H9 (cell line): ENCODE measurements around the gene OPHN1. TPM values are rescaled to one million over a fixed set of nuclear protein-coding genes. Genes with fewer than 3 reads are reported as not detected.

Experiments
- DNase-seq: peaks from one replicate; pipeline ENCODE4 v3.0.0-alpha.2; 2017
- H2AFZ ChIP-seq: one replicate; pipeline ENCODE4 v1.6.1; 2013; ENCODE audit warnings: mild to moderate bottlenecking, low read length, control low read depth, moderate library complexity
- H2AK5ac ChIP-seq: 2 replicates; pipeline ENCODE4 v1.6.1; 2013; ENCODE audit warnings: low read length, control low read depth, mixed read lengths; ENCODE audit not compliant: insufficient read length
- H2BK120ac ChIP-seq: one replicate; pipeline ENCODE4 v1.6.1; 2013; ENCODE audit warnings: low read depth, mild to moderate bottlenecking, low read length, control low read depth, inconsistent platforms; ENCODE audit not compliant: poor library complexity, severe bottlenecking
- H2BK12ac ChIP-seq: 2 replicates; pipeline ENCODE4 v1.6.1; 2013; ENCODE audit warnings: low read length, control low read depth, mixed read lengths, low read depth; ENCODE audit not compliant: insufficient read length
- H2BK15ac ChIP-seq: 2 replicates; pipeline ENCODE4 v1.6.1; 2013; ENCODE audit warnings: low read depth, low read length, control low read depth
- H2BK20ac ChIP-seq: one replicate; pipeline ENCODE4 v1.6.1; 2013; ENCODE audit warnings: low read depth, mild to moderate bottlenecking, low read length, control low read depth, inconsistent platforms; ENCODE audit not compliant: poor library complexity, severe bottlenecking
- H2BK5ac ChIP-seq: 2 replicates; pipeline ENCODE4 v1.6.1; 2013; ENCODE audit warnings: low read length, control low read depth, mixed read lengths; ENCODE audit not compliant: insufficient read length
- H3K14ac ChIP-seq: 2 replicates; pipeline ENCODE4 v1.6.1; 2013; ENCODE audit warnings: low read length, control low read depth; ENCODE audit not compliant: insufficient read depth
- H3K18ac ChIP-seq: 2 replicates; pipeline ENCODE4 v1.6.1; 2013; ENCODE audit warnings: low read depth, mild to moderate bottlenecking, mixed read lengths, low read length, control low read depth; ENCODE audit not compliant: insufficient read length
- H3K23ac ChIP-seq: 2 replicates; pipeline ENCODE4 v1.6.1; 2013; ENCODE audit warnings: low read length, control low read depth, mixed read lengths, low read depth; ENCODE audit not compliant: insufficient read length
- H3K23me2 ChIP-seq: 2 replicates; pipeline ENCODE4 v1.6.1; 2013; ENCODE audit warnings: low read depth, mild to moderate bottlenecking, mixed read lengths, low read length, control low read depth; ENCODE audit not compliant: insufficient read length, poor library complexity, severe bottlenecking
- H3K27ac ChIP-seq: 2 replicates; pipeline ENCODE4 v1.5.1; 2013; ENCODE audit warnings: low read length, control low read depth, mixed read lengths, low read depth; ENCODE audit not compliant: insufficient read length
- H3K27me3 ChIP-seq: 2 replicates; pipeline ENCODE4 v1.6.1; 2013; ENCODE audit warnings: low read length, control low read depth, inconsistent platforms; ENCODE audit not compliant: insufficient read depth
- H3K4ac ChIP-seq: 2 replicates; pipeline ENCODE4 v1.6.1; 2013; ENCODE audit warnings: low read depth, mild to moderate bottlenecking, control low read depth, inconsistent platforms, low read length, moderate library complexity
- H3K4me1 ChIP-seq: 2 replicates; pipeline ENCODE4 v1.6.1; 2013; ENCODE audit warnings: low read length, control low read depth, inconsistent platforms; ENCODE audit not compliant: insufficient read depth
- H3K4me2 ChIP-seq: 2 replicates; pipeline ENCODE4 v1.6.1; 2013; ENCODE audit warnings: low read length, control low read depth, mixed read lengths; ENCODE audit not compliant: insufficient read length, insufficient read depth
- H3K56ac ChIP-seq: 2 replicates; pipeline ENCODE4 v1.6.1; 2013; ENCODE audit warnings: low read depth, mild to moderate bottlenecking, mixed read lengths, low read length, control low read depth; ENCODE audit not compliant: insufficient read length
- H3K79me1 ChIP-seq: 2 replicates; pipeline ENCODE4 v1.6.1; 2013; ENCODE audit warnings: low read depth, mild to moderate bottlenecking, moderate library complexity, low read length, control low read depth, inconsistent platforms; ENCODE audit not compliant: insufficient read depth, poor library complexity, severe bottlenecking
- H3K79me2 ChIP-seq: 2 replicates; pipeline ENCODE4 v1.6.1; 2013; ENCODE audit warnings: low read length, control low read depth, inconsistent platforms; ENCODE audit not compliant: insufficient read depth
- H3K9ac ChIP-seq: 2 replicates; pipeline ENCODE4 v1.6.1; 2013; ENCODE audit warnings: low read length, control low read depth, mixed read lengths; ENCODE audit not compliant: insufficient read length; ENCODE audit errors: extremely low read depth
- H3K9me3 ChIP-seq: one replicate; pipeline ENCODE4 v1.6.1; 2013; ENCODE audit warnings: low read depth, low read length, inconsistent platforms; ENCODE audit not compliant: control insufficient read depth
- H3T11ph ChIP-seq: one replicate; pipeline ENCODE4 v1.6.1; 2013; ENCODE audit warnings: mild to moderate bottlenecking, low read length, control low read depth, inconsistent platforms
- H4K20me1 ChIP-seq: one replicate; pipeline ENCODE4 v1.6.1; 2013; ENCODE audit not compliant: control insufficient read depth, insufficient read length, insufficient read depth
- H4K5ac ChIP-seq: 2 replicates; pipeline ENCODE4 v1.6.1; 2013; ENCODE audit warnings: low read depth, mild to moderate bottlenecking, mixed read lengths, low read length, control low read depth; ENCODE audit not compliant: insufficient read length
- H4K8ac ChIP-seq: replicated peaks from 2 replicates; pipeline ENCODE4 v1.6.1; 2013; ENCODE audit warnings: low read length, control low read depth, mixed read lengths, low read depth; ENCODE audit not compliant: insufficient read length
- H4K91ac ChIP-seq: 2 replicates; pipeline ENCODE4 v1.6.1; 2013; ENCODE audit warnings: low read depth, mild to moderate bottlenecking, moderate library complexity, mixed read lengths, low read length, control low read depth; ENCODE audit not compliant: insufficient read length
- H3K27ac Mint-ChIP-seq, 3 experiments: 2 replicates in 2 of 3; 3 replicates in 1 of 3; pipeline ENCODE4 v1.8.0; 2020 to 2021; ENCODE audit warnings: mixed read lengths in 3 of 3, mild to moderate bottlenecking in 1 of 3, moderate library complexity in 1 of 3
- H3K27me3 Mint-ChIP-seq: 2 replicates; pipeline ENCODE4 v1.8.0; 2021; ENCODE audit warnings: low read depth, mild to moderate bottlenecking, moderate library complexity, mixed read lengths
- H3K36me3 Mint-ChIP-seq, 3 experiments: 2 replicates in 2 of 3; 3 replicates in 1 of 3; pipeline ENCODE4 v1.8.0; 2020 to 2021; ENCODE audit warnings: low read depth in 3 of 3, mixed read lengths in 3 of 3; ENCODE audit not compliant: insufficient read depth in 1 of 3
- H3K4me1 Mint-ChIP-seq, 2 experiments: 2 replicates each; pipeline ENCODE4 v1.8.0; 2020; ENCODE audit warnings: mixed read lengths in 2 of 2
- H3K4me3 Mint-ChIP-seq, 2 experiments: 2 replicates in 1 of 2; 3 replicates in 1 of 2; pipeline ENCODE4 v1.8.0; 2020 to 2021; ENCODE audit warnings: mild to moderate bottlenecking in 2 of 2, mixed read lengths in 2 of 2, moderate library complexity in 1 of 2
- H3K9me3 Mint-ChIP-seq, 2 experiments: 2 replicates in 1 of 2; 3 replicates in 1 of 2; pipeline ENCODE4 v1.8.0; 2020; ENCODE audit warnings: mild to moderate bottlenecking in 2 of 2, mixed read lengths in 2 of 2, moderate library complexity in 1 of 2
- CTCF ChIP-seq: fragments of 200-600 bp; sonication (generic); conservative IDR thresholded peaks from 3 replicates; pipeline ENCODE4 v1.8.0; 2021; ENCODE audit warnings: antibody characterized with exemption, mild to moderate bottlenecking
- WGBS: extraction: QIAGEN DNeasy Blood & Tissue Kit; methylation state at CpG from one replicate; pipeline ENCODE4 v1.1.7; 2013; ENCODE audit warnings: missing lambda C conversion rate, low lambda C conversion rate, mixed read lengths; ENCODE audit not compliant: insufficient read length; ENCODE audit errors: extremely low coverage; 5-methylcytosine and 5-hydroxymethylcytosine counted together
- total RNA-seq: library from RNA; stranded (reverse); gene quantifications from 2 replicates; pipeline ENCODE4 v1.2.1, GENCODE V29; 2021

Gene OPHN1
- total RNA-seq, 1 experiment from 2014 or later: 1.5 TPM

GRCh38 chrX:68365341-68365740 lies 68.0 kb downstream of the OPHN1 start:
- no peak for DNase-seq
- no peak overlapping the region for H3K56ac ChIP-seq
- H3K79me2 ChIP-seq: no peaks in the 10 kb centered on the region
- Mint-ChIP-seq H3K4me3 (no peak overlapping the region), H3K36me3 (no peaks in the 10 kb centered on the region; a peak in 2 of 7 replicates), H3K4me1 (no peaks in the 10 kb centered on the region), H3K27ac (no peak overlapping the region), H3K9me3 (peaks cover 70 to 73% of the 10 kb centered on the region in 2 experiments), H3K27me3 (no peaks in the 10 kb centered on the region)
- H3K9me3 ChIP-seq: peaks cover 39% of the 10 kb centered on the region
- no peak overlapping the region for H3K14ac ChIP-seq
- no peak overlapping the region for H2BK120ac ChIP-seq
- no peak overlapping the region for H3K9ac ChIP-seq
- no peak overlapping the region for H2BK20ac ChIP-seq
- no peak overlapping the region for H3K4me2 ChIP-seq
- H4K20me1 ChIP-seq: no peaks in the 10 kb centered on the region
- no peak overlapping the region for H4K91ac ChIP-seq
- H3K79me1 ChIP-seq: no peaks in the 10 kb centered on the region
- H2AFZ ChIP-seq: no peak overlapping the region
- no peak overlapping the region for H3K27ac ChIP-seq
- no peak overlapping the region for H4K8ac ChIP-seq
- H3K27me3 ChIP-seq: no peaks in the 10 kb centered on the region
- WGBS: no CpG with 5 or more reads among the region's 4 CpGs
- no peak for TF ChIP-seq CTCF
- no peak overlapping the region for H3T11ph ChIP-seq
- no peak overlapping the region for H4K5ac ChIP-seq
- H3K23ac ChIP-seq: no peak overlapping the region
- no peaks in the 10 kb centered on the region for H3K4me1 ChIP-seq
- H2BK12ac ChIP-seq: no peak overlapping the region
- no peak overlapping the region for H2AK5ac ChIP-seq
- no peak overlapping the region for H3K18ac ChIP-seq
- H2BK5ac ChIP-seq: no peak overlapping the region
- no peak overlapping the region for H2BK15ac ChIP-seq
- no peak overlapping the region for H3K4ac ChIP-seq
- H3K23me2 ChIP-seq: no peaks in the 10 kb centered on the region
